Amniotic stem cell (primary cell): Measurements from ENCODE around the gene AK5.
"Not testable (repeated sequence)": the region's sequence is repeated elsewhere in the genome, so short reads cannot be mapped to it uniquely, and the experiment has no call there.

ENCODE experiments used
- DNase-seq: peaks from one replicate; lab custom pipeline; 2025; lab: John Stamatoyannopoulos, UW

AK5 gene

GRCh38 chr1:77399250-77400086, 117.6 kb downstream of the AK5 start:
- DNase-seq, result no peak

GRCh38 chr1:77400781-77401180, 119.0 kb downstream of the AK5 start:
- DNase-seq, result no peak

DNA sequence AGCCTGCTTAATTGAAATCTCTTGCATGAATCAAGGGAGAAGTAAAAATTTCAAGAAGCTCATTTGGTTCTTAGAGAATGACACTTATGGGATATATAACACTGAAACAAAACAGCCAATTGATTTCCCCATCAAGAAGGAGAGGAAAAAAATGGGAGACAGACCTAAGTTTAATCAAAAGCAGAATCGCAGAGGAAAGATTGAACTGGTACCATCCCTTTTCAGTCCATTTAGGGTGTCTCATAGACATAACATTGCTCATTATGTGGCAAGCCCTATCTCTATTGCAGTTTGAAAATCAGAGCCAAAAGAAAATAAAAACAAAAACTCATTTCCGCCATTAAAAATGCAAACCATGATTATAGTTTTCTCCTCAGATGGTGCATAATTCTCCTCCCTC, 119.6 kb downstream of the AK5 start:
- no peak for DNase-seq

- no peak for DNase-seq
Measured at GRCh38 chr1:77405186-77405585, 123.4 kb downstream of the AK5 start.

- no peak for DNase-seq
Measured at GRCh38 chr1:77406661-77407060, 124.8 kb downstream of the AK5 start.

DNA sequence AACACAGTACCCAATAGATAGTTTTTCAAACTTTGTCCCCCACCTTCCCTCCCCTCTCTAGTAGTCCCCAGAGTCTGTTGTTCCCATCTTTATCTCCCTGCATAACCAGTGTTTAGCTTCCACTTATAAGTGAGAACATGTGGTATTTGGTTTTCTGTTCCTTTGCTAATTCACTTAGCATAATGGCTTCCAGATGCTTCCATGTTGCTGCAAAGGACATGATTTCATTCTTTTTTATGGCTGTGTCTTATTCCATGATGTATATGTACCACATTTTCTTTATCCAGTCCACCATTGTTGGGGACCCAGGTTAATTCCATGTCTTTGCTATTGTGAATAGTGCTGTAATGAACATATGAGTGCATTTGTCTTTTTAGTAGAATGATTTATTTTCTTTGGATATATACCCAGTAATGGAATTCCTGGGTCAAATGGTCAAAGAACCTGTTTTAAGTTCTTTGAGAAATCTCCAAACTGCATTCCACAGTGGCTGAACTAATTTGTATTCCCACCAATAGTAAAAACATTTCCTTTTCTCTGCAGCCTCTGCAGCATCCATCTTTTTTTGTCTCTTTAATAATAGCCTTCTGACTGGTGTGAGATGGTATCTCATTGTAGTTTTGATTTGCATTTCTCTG, 126.0 kb downstream of the AK5 start:
- no peak for DNase-seq

- not testable (repeated sequence) for DNase-seq
Measured at GRCh38 chr1:77408933-77409332, 127.1 kb downstream of the AK5 start.

GRCh38 chr1:77412069-77412819, 130.4 kb downstream of the AK5 start:
- no peak for DNase-seq

- no peak for DNase-seq
Measured at GRCh38 chr1:77412820-77413530, 131.2 kb downstream of the AK5 start.

DNA sequence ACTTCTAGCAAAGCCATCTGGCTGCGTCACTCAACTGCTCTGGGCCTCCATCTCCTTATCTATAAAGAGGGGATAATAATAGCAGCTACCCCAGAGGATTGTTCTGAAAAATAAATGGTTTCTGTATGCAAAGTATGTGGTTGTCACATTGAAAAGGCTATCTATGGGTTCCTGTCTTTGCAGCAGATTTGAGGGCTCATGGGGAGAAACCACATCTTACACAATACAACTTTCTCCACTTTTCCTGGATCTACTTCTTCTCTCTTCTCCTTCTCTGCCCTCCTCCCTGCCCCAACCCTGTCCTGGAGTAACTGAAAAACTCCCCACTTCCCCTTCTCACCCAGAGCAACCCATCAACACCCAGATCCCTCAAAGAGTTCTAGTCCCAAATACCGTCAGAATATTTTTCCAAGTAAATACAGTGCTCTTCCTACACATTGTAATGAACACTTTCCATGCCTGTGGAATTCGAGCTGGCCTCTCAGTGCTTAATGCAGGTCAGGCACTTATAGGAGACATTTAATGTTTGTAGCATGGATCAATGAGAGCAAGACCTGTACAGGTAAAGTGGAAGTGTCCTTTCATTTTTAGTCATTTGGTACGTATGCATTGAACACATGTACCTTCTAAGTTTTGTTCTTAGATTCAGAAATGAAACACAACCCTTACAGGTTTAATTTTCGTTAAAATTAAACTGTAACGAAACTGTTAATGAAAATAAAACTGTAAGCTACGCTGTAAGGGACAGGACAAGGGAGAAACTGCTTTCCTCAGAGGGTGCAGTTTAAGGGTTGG, 131.9 kb downstream of the AK5 start:
- DNase-seq, result no peak

- DNase-seq, result no peak
Measured at GRCh38 chr1:77415579-77415978, 133.8 kb downstream of the AK5 start.

- no peak for DNase-seq
Measured at GRCh38 chr1:77416692-77417450, 135.1 kb downstream of the AK5 start.

DNA sequence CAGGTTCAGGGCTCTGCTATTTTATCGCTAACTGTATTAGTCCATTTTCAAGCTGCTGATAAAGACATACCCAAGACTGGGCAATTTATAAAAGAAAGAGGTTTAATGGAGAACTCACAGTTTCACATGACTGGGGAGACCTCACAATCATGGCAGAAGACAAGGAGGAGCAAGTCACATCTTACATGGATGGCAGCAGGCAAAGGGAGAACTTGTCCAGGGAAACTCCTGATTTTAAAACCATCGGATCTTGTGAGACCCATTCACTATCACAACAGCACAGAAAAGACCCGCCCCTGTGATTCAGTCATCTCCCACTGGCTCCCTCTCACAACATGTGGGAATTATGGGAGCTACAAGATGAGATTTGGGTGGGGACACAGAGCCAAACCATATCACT, 136.2 kb downstream of the AK5 start:
- not testable (repeated sequence) for DNase-seq

- no peak for DNase-seq
Measured at GRCh38 chr1:77421504-77422233, 139.8 kb downstream of the AK5 start.

DNA sequence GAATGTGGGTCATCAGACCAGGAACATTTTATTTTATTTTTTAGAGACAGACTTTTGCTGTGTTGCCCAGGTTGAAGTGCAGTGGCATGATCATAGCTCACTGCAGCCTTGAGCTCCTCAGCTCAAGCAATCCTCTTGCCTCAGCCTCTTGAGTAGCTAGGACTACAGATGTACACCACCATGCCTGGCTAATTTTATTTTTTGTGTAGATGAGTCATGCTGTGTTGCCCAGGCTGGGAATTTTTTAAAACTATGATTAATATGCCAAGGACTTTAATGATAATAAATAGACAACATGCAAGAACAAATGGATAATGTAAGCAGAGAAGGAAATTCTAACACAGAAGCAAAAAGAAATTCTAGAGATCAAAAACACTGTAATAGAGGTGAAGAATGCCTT, 142.4 kb downstream of the AK5 start:
- no peak for DNase-seq

DNA sequence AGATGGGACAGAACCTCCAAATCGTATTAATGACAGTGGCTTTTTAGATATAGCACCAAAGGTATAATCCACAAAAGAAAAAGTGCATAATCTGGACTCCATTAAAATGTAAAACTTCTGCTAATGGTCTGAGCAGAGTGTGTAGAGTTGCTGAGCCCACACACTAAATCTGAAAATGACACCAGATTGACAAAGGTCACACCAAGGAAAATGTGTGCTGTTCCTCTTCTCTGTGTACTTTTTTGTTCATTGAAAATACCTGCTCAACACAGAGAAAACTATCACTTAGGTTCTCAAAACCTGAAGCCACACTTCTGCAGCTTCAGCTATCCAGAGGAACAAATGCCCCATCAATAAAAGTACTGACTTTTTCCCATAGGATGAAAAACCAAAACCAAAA, 146.2 kb downstream of the AK5 start:
- no peak for DNase-seq

- DNase-seq, result no peak
Measured at GRCh38 chr1:77430966-77431690, 149.3 kb downstream of the AK5 start.

DNA sequence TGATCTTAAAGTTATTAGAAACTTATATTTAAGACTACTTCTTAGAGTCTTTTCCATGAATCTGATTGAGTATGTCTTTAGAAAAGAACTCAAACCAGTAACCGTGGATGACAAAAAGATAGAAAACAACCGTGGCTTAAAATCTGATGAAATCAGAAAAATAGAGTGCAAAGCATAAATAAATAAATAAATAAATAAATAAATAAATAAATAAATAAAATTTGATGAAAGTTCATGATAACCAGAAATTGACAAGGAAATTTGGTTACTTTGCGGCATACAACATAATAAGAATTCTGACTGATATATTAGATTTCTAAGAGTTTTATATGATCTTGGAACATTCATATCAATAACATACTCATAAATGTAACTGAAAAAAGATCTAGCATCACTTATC, 152.1 kb downstream of the AK5 start:
- DNase-seq, result no peak

DNA sequence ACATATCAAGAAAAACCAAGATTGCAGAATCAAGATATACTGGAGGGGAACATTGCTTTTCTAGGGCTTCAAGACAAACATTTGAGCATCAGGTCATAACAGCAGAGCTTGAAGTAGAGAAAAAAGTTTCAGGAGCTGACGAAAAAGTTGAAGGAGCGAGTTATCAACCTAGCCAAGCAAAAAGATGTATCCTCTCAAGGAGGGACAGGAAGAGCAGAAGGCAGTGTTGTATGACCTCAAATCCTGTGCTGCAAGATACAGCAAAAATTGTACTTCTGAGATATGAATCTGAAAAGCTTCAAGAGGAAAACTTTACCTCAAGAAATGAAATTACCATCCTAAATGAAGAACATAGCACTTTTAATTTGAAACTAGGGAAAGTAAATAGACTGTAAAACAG, 153.1 kb downstream of the AK5 start:
- DNase-seq, result no peak
